HG03135 (cell line): ENCODE data around the gene DNAJC6.
"Not testable (repeated sequence)": the region's sequence is repeated elsewhere in the genome, so short reads cannot be mapped to it uniquely, and the experiment has no call there.

Experiments
- ATAC-seq: cut with Tn5 transposase; IDR thresholded peaks from one replicate; pipeline ENCODE4 v1.9.1; 2021; ENCODE audit warnings: mild to moderate bottlenecking, moderate library complexity; ENCODE audit not compliant: unreplicated experiment

The DNAJC6 gene

GRCh38 chr1:65309304-65310077, at the start of gene DNAJC6:
Gene DNAJC6 (plus strand): TSS chr1:65309543. CDS start chr1:65309746, 203 bp downstream.
- no peak for ATAC-seq

DNA sequence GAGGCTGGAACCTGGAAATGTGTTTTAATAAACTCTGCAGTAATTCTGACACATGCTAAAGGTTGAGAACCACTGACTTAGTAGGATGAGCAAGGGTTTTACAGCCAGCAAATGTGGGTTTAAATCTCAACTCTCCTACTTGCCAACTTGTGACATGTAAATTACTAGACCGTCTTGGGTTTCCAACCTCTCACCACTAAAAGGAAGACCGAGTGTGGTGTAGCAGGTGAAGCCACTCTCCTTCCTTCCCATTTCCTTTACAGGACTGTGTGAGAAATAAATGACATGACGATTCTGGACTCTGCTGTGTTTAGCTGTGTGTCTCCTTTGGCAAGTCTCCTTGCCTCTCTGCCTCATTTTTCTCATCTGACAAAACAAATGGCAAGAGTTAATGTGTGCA, 49.5 kb upstream of the DNAJC6 start:
- no peak for ATAC-seq

- ATAC-seq, result no peak
These were observed 48.4 kb upstream of the DNAJC6 start for GRCh38 chr1:65260851-65261473.

DNA sequence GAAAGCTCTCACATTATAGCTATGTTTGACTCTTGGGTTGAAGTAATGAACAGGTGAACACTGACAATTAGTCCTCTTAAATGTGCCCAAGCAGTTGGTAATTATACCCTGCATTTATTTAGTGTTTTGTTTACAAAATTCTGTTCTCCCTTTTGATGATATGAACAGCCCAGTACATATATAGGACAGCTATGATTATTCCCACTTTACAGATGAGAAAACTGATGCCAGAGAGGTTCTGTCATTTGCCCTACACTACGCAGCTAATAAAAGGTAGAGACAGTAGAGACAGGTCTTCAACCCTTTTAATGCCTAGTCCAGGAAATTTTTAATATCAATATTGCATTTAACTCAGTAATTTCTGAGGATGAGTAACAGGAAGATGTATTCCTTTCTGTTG, 46.1 kb upstream of the DNAJC6 start:
- no peak for ATAC-seq

- no peak for ATAC-seq
These were observed 45.0 kb upstream of the DNAJC6 start for GRCh38 chr1:65264197-65264929.

DNA sequence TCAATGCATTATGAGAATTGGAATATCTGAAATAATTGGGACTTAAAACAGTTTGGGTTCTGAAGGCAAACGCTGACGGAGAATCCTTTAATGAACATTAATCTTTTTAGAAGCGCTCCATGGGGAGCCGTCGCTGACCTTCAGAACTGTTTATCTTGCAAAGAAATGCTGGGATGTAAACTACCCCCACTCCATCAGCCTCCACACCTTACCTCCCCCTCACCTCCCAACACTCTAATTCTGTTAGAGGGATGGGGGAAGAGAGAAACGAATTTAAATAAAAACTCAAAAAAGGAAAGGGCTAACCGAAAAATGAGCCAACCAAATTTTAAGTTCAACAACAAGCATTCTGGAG, 44.1 kb upstream of the DNAJC6 start:
- no peak for ATAC-seq

- ATAC-seq, result no peak
These were observed 43.5 kb upstream of the DNAJC6 start for GRCh38 chr1:65265651-65266351.

GRCh38 chr1:65266476-65266875, 42.9 kb upstream of the DNAJC6 start:
- ATAC-seq, result no peak

DNA sequence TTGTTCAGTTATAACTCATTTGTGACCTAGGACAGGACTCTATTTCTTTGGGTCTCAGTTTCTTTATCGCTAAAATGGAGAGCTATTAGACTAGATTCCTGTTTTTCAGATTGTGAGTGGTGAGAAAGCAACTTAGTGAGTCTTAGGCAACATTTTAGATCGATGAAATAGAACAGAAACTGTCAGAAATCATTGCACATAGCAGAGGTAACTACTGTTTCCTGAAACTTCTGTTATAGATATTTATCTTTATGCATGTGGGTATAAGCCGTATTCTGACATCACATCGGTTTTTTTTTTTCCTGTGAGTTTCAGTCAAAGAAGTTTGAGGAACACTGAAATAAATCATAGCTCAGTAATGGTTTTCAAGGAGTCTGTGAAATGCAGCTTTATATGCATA, 42.1 kb upstream of the DNAJC6 start:
- ATAC-seq, result no peak

- no peak for ATAC-seq
These were observed 41.7 kb upstream of the DNAJC6 start for GRCh38 chr1:65267683-65268082.

DNA sequence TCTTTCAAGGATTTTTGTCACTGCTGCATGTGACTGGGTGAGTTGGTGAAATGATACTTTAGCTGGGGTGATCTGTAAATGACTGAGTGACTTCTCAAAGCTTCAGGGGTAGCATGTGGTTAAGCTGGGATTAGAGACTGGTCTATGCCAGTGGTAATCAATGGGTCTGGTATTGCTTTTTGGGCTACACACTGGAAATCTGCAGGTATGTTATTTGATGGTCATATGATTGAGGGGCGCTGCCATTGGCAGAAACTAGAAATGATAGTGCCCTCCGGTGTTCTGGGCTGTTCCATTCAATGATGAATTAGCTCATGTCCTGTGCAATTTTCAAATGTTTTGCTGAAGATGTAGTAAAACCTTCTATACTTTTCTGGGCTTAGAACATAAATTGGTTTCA, 39.7 kb upstream of the DNAJC6 start:
- no peak for ATAC-seq

GRCh38 chr1:65276197-65276939, 33.0 kb upstream of the DNAJC6 start:
- ATAC-seq, result no peak

DNA sequence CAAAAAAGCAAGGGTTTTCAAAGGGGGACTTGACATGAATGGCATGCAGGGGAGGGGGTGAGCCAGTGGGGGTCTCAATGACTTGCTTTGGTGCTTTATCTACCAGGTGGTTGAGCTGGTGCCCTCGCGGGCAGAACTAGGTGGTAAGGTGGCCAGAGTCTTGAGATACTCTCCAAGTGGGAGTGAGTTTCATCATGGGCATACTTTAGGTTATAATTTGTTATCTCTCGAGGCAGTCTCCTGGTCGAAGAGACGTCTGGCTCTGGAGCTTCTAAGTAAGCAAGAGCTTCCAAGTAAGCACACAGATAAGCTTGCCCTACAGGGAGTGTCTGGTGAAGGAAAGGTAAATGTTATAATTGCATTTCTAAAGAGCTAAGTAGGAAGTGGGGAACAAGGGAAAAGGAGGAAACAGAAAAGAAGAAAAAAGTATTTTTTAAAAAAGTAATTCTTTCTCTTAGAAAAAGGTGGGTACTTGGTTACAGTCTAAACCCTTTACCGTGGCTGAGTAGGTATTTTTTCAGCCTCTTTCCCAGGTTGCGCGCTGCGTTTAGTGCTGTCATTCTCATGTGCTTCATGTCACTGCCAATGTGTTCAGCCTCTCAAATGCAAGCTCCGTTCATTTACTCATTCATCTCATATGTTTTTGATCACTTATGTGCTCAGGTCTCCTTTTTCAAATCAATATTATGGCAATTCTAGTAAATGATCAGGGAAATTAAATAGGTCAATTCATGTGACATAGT, 31.6 kb upstream of the DNAJC6 start:
- no peak for ATAC-seq

GRCh38 chr1:65278376-65279069, 30.8 kb upstream of the DNAJC6 start:
- no peak for ATAC-seq

DNA sequence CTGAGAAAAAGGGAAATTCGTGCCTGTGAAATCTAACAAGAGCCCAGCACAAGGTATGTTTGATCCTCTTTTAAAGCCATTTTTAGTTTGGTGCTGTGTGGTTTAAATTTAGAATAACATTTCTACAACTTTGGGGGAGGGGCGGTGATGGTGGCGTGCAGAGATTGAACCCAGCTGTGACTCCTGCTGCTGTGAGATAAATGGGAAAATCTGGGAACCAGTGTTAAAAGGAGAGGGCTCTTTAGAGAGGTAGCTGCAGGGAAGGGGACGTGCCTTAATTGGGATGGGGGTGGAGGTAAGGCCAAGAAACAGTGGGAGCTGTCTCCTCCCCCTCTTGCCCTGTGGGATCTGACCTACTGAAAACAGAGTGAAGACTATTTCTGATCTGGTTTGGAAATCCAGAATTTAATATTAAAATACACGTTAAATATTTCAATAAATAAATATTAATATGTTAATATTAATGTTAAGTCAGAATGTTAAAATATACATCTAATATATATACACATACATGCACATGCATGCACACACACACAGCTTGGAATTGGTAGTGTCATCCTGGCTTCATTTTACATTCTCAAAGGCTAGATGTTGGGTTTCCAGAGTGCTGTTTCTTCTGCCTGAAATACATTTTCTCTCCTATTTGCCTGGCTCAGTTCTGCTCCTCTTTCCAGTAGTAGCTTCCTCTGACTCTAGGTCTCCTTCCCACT, 30.1 kb upstream of the DNAJC6 start:
- ATAC-seq, result no peak

GRCh38 chr1:65281846-65282245, 27.5 kb upstream of the DNAJC6 start:
- no peak for ATAC-seq

- no peak for ATAC-seq
These were observed 25.1 kb upstream of the DNAJC6 start for GRCh38 chr1:65284229-65284628.

DNA sequence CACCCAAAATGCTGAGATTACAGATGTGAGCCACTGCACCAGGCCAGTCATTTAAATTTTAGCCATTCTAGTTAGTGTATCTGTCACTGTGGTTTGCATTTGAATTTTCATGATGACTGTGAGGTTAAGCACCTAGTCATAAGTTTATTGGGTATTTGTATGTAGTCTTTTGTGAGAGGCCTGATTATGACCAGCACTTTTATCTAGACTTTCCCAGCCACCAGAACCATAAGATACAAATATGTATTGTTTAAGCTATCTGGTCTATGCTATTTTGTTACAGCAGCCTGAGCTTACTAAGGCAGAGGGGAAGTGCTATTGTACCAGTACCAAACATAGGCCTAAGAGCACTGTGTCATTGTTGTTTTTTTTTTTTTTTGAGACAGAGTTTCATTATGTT, 19.9 kb upstream of the DNAJC6 start:
- peak; percentile 51 for ATAC-seq

GRCh38 chr1:65291818-65292217, 17.5 kb upstream of the DNAJC6 start:
- ATAC-seq, result not testable (repeated sequence)
